Keratinocyte (primary cell): ENCODE data around the gene RC3H2.

Experiments used
- EZH2 ChIP-seq: IDR thresholded peaks from one replicate; pipeline ENCODE4 v1.6.1; 2012; ENCODE audit warnings: inconsistent platforms, mild to moderate bottlenecking, low read length, moderate library complexity
- TF ChIP-seq, protein P1 (sequence below), 3 experiments: IDR thresholded peaks in 1 of 3; conservative IDR thresholded peaks in 1 of 3; optimal IDR thresholded peaks in 1 of 3; 2 replicates in 2 of 3; 3 replicates in 1 of 3; pipeline versions ENCODE3 to v1.5.1; 2011; ENCODE audit warnings: low read length in 3 of 3, mild to moderate bottlenecking in 3 of 3, moderate library complexity in 2 of 3, control low read depth in 1 of 3, inconsistent platforms in 1 of 3; ENCODE audit not compliant: insufficient read depth in 2 of 3; ENCODE audit errors: extremely low read depth in 1 of 3

- TF ChIP-seq, protein P1, sequence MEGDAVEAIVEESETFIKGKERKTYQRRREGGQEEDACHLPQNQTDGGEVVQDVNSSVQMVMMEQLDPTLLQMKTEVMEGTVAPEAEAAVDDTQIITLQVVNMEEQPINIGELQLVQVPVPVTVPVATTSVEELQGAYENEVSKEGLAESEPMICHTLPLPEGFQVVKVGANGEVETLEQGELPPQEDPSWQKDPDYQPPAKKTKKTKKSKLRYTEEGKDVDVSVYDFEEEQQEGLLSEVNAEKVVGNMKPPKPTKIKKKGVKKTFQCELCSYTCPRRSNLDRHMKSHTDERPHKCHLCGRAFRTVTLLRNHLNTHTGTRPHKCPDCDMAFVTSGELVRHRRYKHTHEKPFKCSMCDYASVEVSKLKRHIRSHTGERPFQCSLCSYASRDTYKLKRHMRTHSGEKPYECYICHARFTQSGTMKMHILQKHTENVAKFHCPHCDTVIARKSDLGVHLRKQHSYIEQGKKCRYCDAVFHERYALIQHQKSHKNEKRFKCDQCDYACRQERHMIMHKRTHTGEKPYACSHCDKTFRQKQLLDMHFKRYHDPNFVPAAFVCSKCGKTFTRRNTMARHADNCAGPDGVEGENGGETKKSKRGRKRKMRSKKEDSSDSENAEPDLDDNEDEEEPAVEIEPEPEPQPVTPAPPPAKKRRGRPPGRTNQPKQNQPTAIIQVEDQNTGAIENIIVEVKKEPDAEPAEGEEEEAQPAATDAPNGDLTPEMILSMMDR (optimal IDR thresholded peaks at IDR 0.05 in 1 of 3, IDR thresholded peaks at IDR 0.05 in 1 of 3, conservative IDR thresholded peaks at IDR 0.05 in 1 of 3; ENCODE audit: extremely low read depth in 1 of 3, insufficient read depth in 2 of 3, low read length in 3 of 3), result no peak
- TF ChIP-seq EZH2, result no peak
These were observed 63.7 kb downstream of the RC3H2 start for GRCh38 chr9:122841501-122841900.
